ENCODE measurements around the gene GSX2.
"Not testable (repeated sequence)": the region's sequence is repeated elsewhere in the genome, so short reads cannot be mapped to it uniquely, and the experiment has no call there.

GSX2 gene

GRCh38 chr4:54099748-54100574, at the start of gene GSX2:
Gene GSX2, plus strand, starts transcription at chr4:54100163. Its CDS starts 182 bp downstream, at chr4:54100345.
- H3K36me3 ChIP-seq (ENCODE audit: control insufficient read depth, insufficient read depth, low read length) = no peaks in the 10 kb centered on the region
- no peak within 1 kb of the TSS for H3K9ac ChIP-seq (ENCODE audit: low read length)
- peaks cover 32% of the 10 kb centered on the region for H3K4me1 ChIP-seq (ENCODE audit: control insufficient read depth, insufficient read depth, low read length)
- no peaks in the 10 kb centered on the region for H3K9me3 ChIP-seq (ENCODE audit: control insufficient read depth, low read length)
- H3K27me3 ChIP-seq (ENCODE audit: control insufficient read depth, insufficient read depth, low read length) = peaks cover 100% of the 10 kb centered on the region
- H3K4me3 ChIP-seq (ENCODE audit: low read length) = no peak within 1 kb of the TSS

DNA sequence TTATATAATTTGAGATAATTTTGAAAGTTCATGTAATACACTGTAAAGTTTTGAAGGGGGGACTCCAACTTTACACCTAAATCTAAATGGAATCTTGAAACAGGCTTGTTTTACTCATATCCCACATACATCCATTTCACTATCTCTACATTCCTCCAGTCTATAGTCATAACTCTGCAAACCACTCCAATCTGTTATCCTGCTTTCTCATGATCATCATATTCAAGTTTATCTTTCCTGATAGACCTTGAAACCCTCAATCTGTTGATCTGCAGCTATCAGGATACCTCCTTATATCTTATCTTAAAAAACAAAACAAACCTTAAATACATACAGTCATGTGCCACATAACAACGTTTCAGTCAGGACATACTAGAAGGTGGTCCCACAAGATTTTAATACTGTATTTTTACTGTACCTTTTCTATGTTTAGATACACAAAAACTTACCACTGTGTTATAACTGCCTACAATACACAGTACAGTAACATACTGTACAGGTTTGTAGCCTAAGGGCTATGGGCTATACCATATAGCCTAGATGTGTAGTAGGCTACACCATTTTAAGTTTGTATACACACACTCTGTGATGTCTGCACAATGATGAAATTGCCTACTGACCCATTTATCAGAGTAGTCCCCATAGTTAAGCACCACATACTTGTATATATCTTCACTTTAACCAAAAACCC, 49.6 kb upstream of the GSX2 start:
- H3K4me1 ChIP-seq (ENCODE audit: control insufficient read depth, insufficient read depth, low read length) = peaks cover 10% of the 10 kb centered on the region
- no peak overlapping the region for H3K4me3 ChIP-seq (ENCODE audit: low read length)
- H3K36me3 ChIP-seq (ENCODE audit: control insufficient read depth, insufficient read depth, low read length) = no peaks in the 10 kb centered on the region
- no peak overlapping the region for H3K9ac ChIP-seq (ENCODE audit: low read length)
- H3K27me3 ChIP-seq (ENCODE audit: control insufficient read depth, insufficient read depth, low read length) = no peaks in the 10 kb centered on the region
- H3K9me3 ChIP-seq (ENCODE audit: control insufficient read depth, low read length) = no peaks in the 10 kb centered on the region

GRCh38 chr4:54053322-54053721, 46.6 kb upstream of the GSX2 start:
- not testable (repeated sequence) for H3K27me3 ChIP-seq (ENCODE audit: control insufficient read depth, insufficient read depth, low read length); H3K4me3 ChIP-seq (ENCODE audit: low read length); H3K9me3 ChIP-seq (ENCODE audit: control insufficient read depth, low read length); H3K36me3 ChIP-seq (ENCODE audit: control insufficient read depth, insufficient read depth, low read length); H3K9ac ChIP-seq (ENCODE audit: low read length)
- H3K4me1 ChIP-seq (ENCODE audit: control insufficient read depth, insufficient read depth, low read length) = peaks cover 10% of the 10 kb centered on the region

GRCh38 chr4:54054501-54054900, 45.5 kb upstream of the GSX2 start:
- H3K9me3 ChIP-seq (ENCODE audit: control insufficient read depth, low read length) = no peaks in the 10 kb centered on the region
- H3K9ac ChIP-seq (ENCODE audit: low read length) = no peak overlapping the region
- H3K36me3 ChIP-seq (ENCODE audit: control insufficient read depth, insufficient read depth, low read length) = no peaks in the 10 kb centered on the region
- H3K4me3 ChIP-seq (ENCODE audit: low read length) = no peak overlapping the region
- no peaks in the 10 kb centered on the region for H3K27me3 ChIP-seq (ENCODE audit: control insufficient read depth, insufficient read depth, low read length)
- peaks cover 10% of the 10 kb centered on the region for H3K4me1 ChIP-seq (ENCODE audit: control insufficient read depth, insufficient read depth, low read length)

DNA sequence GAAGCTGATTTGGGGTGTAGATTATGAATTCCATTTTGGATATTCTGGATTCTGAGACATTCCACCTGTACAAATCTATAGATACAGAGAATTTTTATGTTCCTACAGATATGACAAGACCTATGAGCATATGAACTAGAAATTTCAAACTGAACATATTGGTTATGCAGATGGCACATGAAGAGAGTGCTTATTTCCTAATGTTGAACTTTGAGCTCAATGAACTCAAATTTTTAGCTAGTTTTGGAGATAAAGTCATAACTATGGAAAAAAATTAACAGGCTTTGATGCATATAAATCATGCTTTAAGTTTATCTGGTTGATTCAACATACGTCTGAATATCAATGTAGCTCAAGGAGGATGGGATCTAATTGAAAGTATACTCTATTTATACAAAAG, 44.5 kb upstream of the GSX2 start:
- no peaks in the 10 kb centered on the region for H3K9me3 ChIP-seq (ENCODE audit: control insufficient read depth, low read length)
- no peak overlapping the region for H3K4me3 ChIP-seq (ENCODE audit: low read length)
- H3K4me1 ChIP-seq (ENCODE audit: control insufficient read depth, insufficient read depth, low read length) = peaks cover 5% of the 10 kb centered on the region
- no peaks in the 10 kb centered on the region for H3K36me3 ChIP-seq (ENCODE audit: control insufficient read depth, insufficient read depth, low read length)
- H3K27me3 ChIP-seq (ENCODE audit: control insufficient read depth, insufficient read depth, low read length) = no peaks in the 10 kb centered on the region
- H3K9ac ChIP-seq (ENCODE audit: low read length) = no peak overlapping the region

DNA sequence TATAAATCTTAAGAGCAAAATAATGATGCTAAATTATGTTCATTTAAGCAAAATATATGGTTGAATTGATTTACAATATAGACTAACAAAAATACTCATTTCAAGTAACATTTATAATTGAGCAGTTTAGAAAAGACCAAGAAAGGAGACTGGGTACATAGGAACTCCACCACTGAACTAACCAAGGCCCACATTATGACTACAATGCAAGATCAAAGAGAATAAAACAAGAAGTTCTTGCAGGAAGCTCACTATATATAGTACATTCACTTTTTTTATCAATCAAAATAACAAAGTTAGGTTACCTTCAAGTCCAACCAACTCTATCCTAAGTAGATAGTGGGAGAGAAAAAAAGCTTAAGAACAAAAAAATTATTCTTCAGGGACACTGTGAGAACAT, 43.6 kb upstream of the GSX2 start:
- Histone ChIP-seq H3K27me3 (ENCODE audit: control insufficient read depth, insufficient read depth, low read length) (no peaks in the 10 kb centered on the region), H3K4me1 (ENCODE audit: control insufficient read depth, insufficient read depth, low read length) (no peaks in the 10 kb centered on the region), H3K36me3 (ENCODE audit: control insufficient read depth, insufficient read depth, low read length) (no peaks in the 10 kb centered on the region), H3K4me3 (ENCODE audit: low read length) (no peak overlapping the region), H3K9ac (ENCODE audit: low read length) (no peak overlapping the region), H3K9me3 (ENCODE audit: control insufficient read depth, low read length) (no peaks in the 10 kb centered on the region)

DNA sequence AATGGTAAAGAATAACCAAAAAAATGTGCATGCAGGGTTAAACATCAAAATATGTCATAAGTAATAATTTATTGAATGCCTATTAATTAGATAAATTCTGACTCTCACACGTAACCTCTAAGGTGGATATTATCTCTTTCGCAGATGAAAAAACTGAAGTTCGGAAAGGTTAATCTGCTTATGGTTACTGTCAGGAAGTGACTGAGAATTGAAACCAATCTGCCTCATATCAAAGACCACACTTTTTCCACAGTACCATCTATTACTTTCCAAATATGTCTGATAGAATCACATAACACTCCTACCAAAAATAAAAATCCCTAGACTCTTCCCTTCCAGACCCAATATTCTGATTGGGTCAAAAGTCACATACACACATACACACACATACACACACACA, 41.8 kb upstream of the GSX2 start:
- no peak overlapping the region for H3K4me3 ChIP-seq (ENCODE audit: low read length)
- no peak overlapping the region for H3K9ac ChIP-seq (ENCODE audit: low read length)
- no peaks in the 10 kb centered on the region for H3K36me3 ChIP-seq (ENCODE audit: control insufficient read depth, insufficient read depth, low read length)
- no peaks in the 10 kb centered on the region for H3K9me3 ChIP-seq (ENCODE audit: control insufficient read depth, low read length)
- no peaks in the 10 kb centered on the region for H3K4me1 ChIP-seq (ENCODE audit: control insufficient read depth, insufficient read depth, low read length)
- H3K27me3 ChIP-seq (ENCODE audit: control insufficient read depth, insufficient read depth, low read length) = no peaks in the 10 kb centered on the region

GRCh38 chr4:54060116-54060515, 39.8 kb upstream of the GSX2 start:
- H3K4me3 ChIP-seq (ENCODE audit: low read length) = no peak overlapping the region
- no peaks in the 10 kb centered on the region for H3K27me3 ChIP-seq (ENCODE audit: control insufficient read depth, insufficient read depth, low read length)
- H3K9me3 ChIP-seq (ENCODE audit: control insufficient read depth, low read length) = no peaks in the 10 kb centered on the region
- H3K4me1 ChIP-seq (ENCODE audit: control insufficient read depth, insufficient read depth, low read length) = peaks cover under 1% of the 10 kb centered on the region
- H3K36me3 ChIP-seq (ENCODE audit: control insufficient read depth, insufficient read depth, low read length) = no peaks in the 10 kb centered on the region
- H3K9ac ChIP-seq (ENCODE audit: low read length) = no peak overlapping the region

GRCh38 chr4:54061067-54061466, 38.9 kb upstream of the GSX2 start:
- no peaks in the 10 kb centered on the region for H3K9me3 ChIP-seq (ENCODE audit: control insufficient read depth, low read length)
- H3K27me3 ChIP-seq (ENCODE audit: control insufficient read depth, insufficient read depth, low read length) = no peaks in the 10 kb centered on the region
- no peak overlapping the region for H3K4me3 ChIP-seq (ENCODE audit: low read length)
- H3K4me1 ChIP-seq (ENCODE audit: control insufficient read depth, insufficient read depth, low read length) = peaks cover 10% of the 10 kb centered on the region
- no peaks in the 10 kb centered on the region for H3K36me3 ChIP-seq (ENCODE audit: control insufficient read depth, insufficient read depth, low read length)
- no peak overlapping the region for H3K9ac ChIP-seq (ENCODE audit: low read length)

DNA sequence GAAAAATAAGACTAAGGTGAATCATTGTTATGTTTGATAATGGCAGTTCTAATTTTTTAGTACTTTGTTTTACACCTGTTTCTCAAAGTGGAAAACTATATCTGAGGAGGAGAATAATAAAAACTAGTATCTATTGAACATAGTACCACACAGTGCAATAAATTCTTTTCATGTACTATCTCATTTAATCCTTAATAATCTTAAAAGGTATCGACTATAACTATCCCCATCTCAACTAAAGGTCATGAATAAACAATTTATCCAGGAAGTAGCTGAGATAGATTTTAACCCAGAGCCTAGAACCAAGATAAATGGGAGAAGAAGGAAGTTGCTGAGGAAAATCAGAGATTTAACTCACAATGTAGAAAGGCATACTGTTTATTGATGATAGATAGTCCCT, 38.1 kb upstream of the GSX2 start:
- no peaks in the 10 kb centered on the region for H3K9me3 ChIP-seq (ENCODE audit: control insufficient read depth, low read length)
- H3K27me3 ChIP-seq (ENCODE audit: control insufficient read depth, insufficient read depth, low read length) = no peaks in the 10 kb centered on the region
- H3K4me3 ChIP-seq (ENCODE audit: low read length) = no peak overlapping the region
- no peaks in the 10 kb centered on the region for H3K36me3 ChIP-seq (ENCODE audit: control insufficient read depth, insufficient read depth, low read length)
- H3K4me1 ChIP-seq (ENCODE audit: control insufficient read depth, insufficient read depth, low read length) = peaks cover 18% of the 10 kb centered on the region
- H3K9ac ChIP-seq (ENCODE audit: low read length) = no peak overlapping the region

- Histone ChIP-seq H3K9me3 (ENCODE audit: control insufficient read depth, low read length) (no peaks in the 10 kb centered on the region), H3K27me3 (ENCODE audit: control insufficient read depth, insufficient read depth, low read length) (no peaks in the 10 kb centered on the region), H3K4me1 (ENCODE audit: control insufficient read depth, insufficient read depth, low read length) (peaks cover 19% of the 10 kb centered on the region), H3K4me3 (ENCODE audit: low read length) (peak overlapping the region; percentile 91), H3K36me3 (ENCODE audit: control insufficient read depth, insufficient read depth, low read length) (no peaks in the 10 kb centered on the region), H3K9ac (ENCODE audit: low read length) (peak overlapping the region; percentile 97)
Observed at GRCh38 chr4:54062392-54062791, 37.6 kb upstream of the GSX2 start.

- peak overlapping the region; percentile 91 for H3K4me3 ChIP-seq (ENCODE audit: low read length)
- peak overlapping the region; percentile 97 for H3K9ac ChIP-seq (ENCODE audit: low read length)
- H3K4me1 ChIP-seq (ENCODE audit: control insufficient read depth, insufficient read depth, low read length) = peaks cover 19% of the 10 kb centered on the region
- H3K36me3 ChIP-seq (ENCODE audit: control insufficient read depth, insufficient read depth, low read length) = no peaks in the 10 kb centered on the region
- H3K9me3 ChIP-seq (ENCODE audit: control insufficient read depth, low read length) = no peaks in the 10 kb centered on the region
- H3K27me3 ChIP-seq (ENCODE audit: control insufficient read depth, insufficient read depth, low read length) = no peaks in the 10 kb centered on the region
Observed at GRCh38 chr4:54063229-54063628, 36.7 kb upstream of the GSX2 start.
